H1 (cell line): ENCODE measurements around the gene AIRE. TPM values are rescaled to one million over a fixed set of nuclear protein-coding genes. Genes with fewer than 3 reads are reported as not detected.

Source experiments
- TCF12 ChIP-seq: IDR thresholded peaks from 2 replicates; pipeline ENCODE4 v1.6.1; 2011; ENCODE audit warnings: low read depth, mild to moderate bottlenecking, low read length
- polyA plus RNA-seq, 7 experiments: library from polyadenylated mRNA; depleted of rRNA in 3 of 7; stranded (reverse) in 5 of 7; unstranded in 2 of 7; fragments of >200 nt in 5 of 7; fragments of 200-250 nt in 2 of 7; gene quantifications; 1 replicate in 5 of 7; 2 replicates in 1 of 7; 4 replicates in 1 of 7; pipeline versions ENCODE4 v1.2.1 to v1.2.3, GENCODE V29; 2011 to 2013; ENCODE audit warnings: missing spikeins in 2 of 7, mixed read lengths in 2 of 7
- total RNA-seq: library from RNA; stranded (reverse); fragmentation: NEBNext Ultra II Directional; extraction: Animal tissue kit (Norgen Biotek cat#: 25700); gene quantifications from 2 replicates; pipeline ENCODE4 v1.2.1, GENCODE V29; 2021
- TF ChIP-seq, protein P1 (sequence below): IDR thresholded peaks from 2 replicates; pipeline ENCODE4 v1.6.1; 2011; ENCODE audit warnings: low read depth, mild to moderate bottlenecking, low read length; ENCODE audit not compliant: insufficient read depth

Gene AIRE
- total and polyA plus RNA-seq, 2 of the 8 experiments (the other 6 are each of a cell fraction or from before 2014, with no cell fraction given): 0.09 TPM; not detected in 1

- TF ChIP-seq, protein P1, sequence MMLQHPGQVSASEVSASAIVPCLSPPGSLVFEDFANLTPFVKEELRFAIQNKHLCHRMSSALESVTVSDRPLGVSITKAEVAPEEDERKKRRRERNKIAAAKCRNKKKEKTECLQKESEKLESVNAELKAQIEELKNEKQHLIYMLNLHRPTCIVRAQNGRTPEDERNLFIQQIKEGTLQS: no peak
- no peak for TF ChIP-seq TCF12
- TF ChIP-seq, all 59 proteins: peak for 0
Observed at GRCh38 chr21:44319407-44320065, 33.9 kb downstream of the AIRE start (continued).
